ENCODE results near the gene CERK. TPM values are rescaled to one million over a fixed set of nuclear protein-coding genes. Genes with fewer than 3 reads are reported as not detected.
A peak's percentile ranks its signal among the peaks of the same experiment; 100 is the strongest.

Gene CERK
- total and polyA plus RNA-seq, 2 of the 13 experiments (the other 11 are each of a cell fraction or from before 2014, with no cell fraction given), result 40.3 to 41.9 TPM

DNA sequence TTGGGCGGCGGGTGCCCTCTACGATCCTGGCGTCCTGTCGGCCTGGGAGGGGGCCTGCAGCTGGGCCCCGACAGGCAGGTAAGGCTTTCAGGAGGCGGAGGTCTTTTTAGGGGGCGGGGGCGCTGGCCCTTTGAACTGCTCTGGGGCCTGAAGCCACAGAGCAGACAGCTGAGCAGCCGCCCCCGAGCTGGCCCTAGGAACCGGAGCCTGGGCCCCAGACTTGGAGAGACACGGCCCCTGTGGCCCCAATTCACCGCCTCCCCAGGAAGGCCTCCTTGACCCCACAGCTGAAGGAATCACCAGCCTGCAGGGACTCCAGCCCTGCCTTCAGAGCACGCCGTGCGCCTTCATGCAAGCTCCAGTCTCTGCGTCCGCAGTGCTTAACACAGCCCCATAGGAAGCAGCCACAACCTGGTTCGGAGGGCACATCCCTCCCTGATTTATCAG lies 618 bp upstream of the CERK start (continued):
- TF ChIP-seq ZMYM3 (CRISPR knock-in tag; IDR thresholded peaks at IDR 0.05) (no peak), ZFP82 (CRISPR knock-in tag; IDR thresholded peaks at IDR 0.05; ENCODE audit: borderline replicate concordance) (peak; percentile 93), SNAPC2 (CRISPR knock-in tag; IDR thresholded peaks at IDR 0.05) (no peak), ESRRA (CRISPR knock-in tag; IDR thresholded peaks at IDR 0.05; ENCODE audit: low read depth) (no peak; the same call in none of the 2 replicates), DNMT3B (CRISPR knock-in tag; conservative IDR thresholded peaks at IDR 0.05) (no peak), MED8 (CRISPR knock-in tag; IDR thresholded peaks at IDR 0.05; ENCODE audit: insufficient replicate concordance) (no peak), PPARG (CRISPR knock-in tag; conservative IDR thresholded peaks at IDR 0.05) (no peak), HDAC1 (CRISPR knock-in tag; IDR thresholded peaks at IDR 0.05) (peak; percentile 51; the same call in 1 of the 2 replicates), SSRP1 (CRISPR knock-in tag; IDR thresholded peaks at IDR 0.05) (no peak), POLR2AphosphoS2 (IDR thresholded peaks at IDR 0.05; ENCODE audit: low read depth, low read length) (no peak), ZFP36 (IDR thresholded peaks at IDR 0.05; ENCODE audit: borderline replicate concordance, low read depth, low read length, partially characterized antibody) (no peak), RAD51 (IDR thresholded peaks at IDR 0.05; ENCODE audit: borderline replicate concordance) (no peak), DNMT1 (CRISPR knock-in tag; IDR thresholded peaks at IDR 0.05) (no peak), ZNF160 (CRISPR knock-in tag; IDR thresholded peaks at IDR 0.05) (no peak), MAFG (CRISPR knock-in tag; IDR thresholded peaks at IDR 0.05) (no peak), AGO1 (IDR thresholded peaks at IDR 0.05; ENCODE audit: low read depth, low read length, poor library complexity, severe bottlenecking) (no peak), TMF1 (CRISPR knock-in tag; IDR thresholded peaks at IDR 0.05; ENCODE audit: low read depth) (peak; percentile 11), SETDB1 (CRISPR knock-in tag; IDR thresholded peaks at IDR 0.05; ENCODE audit: borderline replicate concordance) (no peak), KAT7 (CRISPR knock-in tag; IDR thresholded peaks at IDR 0.05; ENCODE audit: borderline replicate concordance) (peak; percentile 31; the same call in 1 of the 2 replicates)
- TF ChIP-seq, protein P1, sequence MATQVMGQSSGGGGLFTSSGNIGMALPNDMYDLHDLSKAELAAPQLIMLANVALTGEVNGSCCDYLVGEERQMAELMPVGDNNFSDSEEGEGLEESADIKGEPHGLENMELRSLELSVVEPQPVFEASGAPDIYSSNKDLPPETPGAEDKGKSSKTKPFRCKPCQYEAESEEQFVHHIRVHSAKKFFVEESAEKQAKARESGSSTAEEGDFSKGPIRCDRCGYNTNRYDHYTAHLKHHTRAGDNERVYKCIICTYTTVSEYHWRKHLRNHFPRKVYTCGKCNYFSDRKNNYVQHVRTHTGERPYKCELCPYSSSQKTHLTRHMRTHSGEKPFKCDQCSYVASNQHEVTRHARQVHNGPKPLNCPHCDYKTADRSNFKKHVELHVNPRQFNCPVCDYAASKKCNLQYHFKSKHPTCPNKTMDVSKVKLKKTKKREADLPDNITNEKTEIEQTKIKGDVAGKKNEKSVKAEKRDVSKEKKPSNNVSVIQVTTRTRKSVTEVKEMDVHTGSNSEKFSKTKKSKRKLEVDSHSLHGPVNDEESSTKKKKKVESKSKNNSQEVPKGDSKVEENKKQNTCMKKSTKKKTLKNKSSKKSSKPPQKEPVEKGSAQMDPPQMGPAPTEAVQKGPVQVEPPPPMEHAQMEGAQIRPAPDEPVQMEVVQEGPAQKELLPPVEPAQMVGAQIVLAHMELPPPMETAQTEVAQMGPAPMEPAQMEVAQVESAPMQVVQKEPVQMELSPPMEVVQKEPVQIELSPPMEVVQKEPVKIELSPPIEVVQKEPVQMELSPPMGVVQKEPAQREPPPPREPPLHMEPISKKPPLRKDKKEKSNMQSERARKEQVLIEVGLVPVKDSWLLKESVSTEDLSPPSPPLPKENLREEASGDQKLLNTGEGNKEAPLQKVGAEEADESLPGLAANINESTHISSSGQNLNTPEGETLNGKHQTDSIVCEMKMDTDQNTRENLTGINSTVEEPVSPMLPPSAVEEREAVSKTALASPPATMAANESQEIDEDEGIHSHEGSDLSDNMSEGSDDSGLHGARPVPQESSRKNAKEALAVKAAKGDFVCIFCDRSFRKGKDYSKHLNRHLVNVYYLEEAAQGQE (IDR thresholded peaks at IDR 0.05; ENCODE audit: borderline replicate concordance in 1 of 2, low read depth in 1 of 2, low read length in 2 of 2), result no peak
- TF ChIP-seq, protein P2, sequence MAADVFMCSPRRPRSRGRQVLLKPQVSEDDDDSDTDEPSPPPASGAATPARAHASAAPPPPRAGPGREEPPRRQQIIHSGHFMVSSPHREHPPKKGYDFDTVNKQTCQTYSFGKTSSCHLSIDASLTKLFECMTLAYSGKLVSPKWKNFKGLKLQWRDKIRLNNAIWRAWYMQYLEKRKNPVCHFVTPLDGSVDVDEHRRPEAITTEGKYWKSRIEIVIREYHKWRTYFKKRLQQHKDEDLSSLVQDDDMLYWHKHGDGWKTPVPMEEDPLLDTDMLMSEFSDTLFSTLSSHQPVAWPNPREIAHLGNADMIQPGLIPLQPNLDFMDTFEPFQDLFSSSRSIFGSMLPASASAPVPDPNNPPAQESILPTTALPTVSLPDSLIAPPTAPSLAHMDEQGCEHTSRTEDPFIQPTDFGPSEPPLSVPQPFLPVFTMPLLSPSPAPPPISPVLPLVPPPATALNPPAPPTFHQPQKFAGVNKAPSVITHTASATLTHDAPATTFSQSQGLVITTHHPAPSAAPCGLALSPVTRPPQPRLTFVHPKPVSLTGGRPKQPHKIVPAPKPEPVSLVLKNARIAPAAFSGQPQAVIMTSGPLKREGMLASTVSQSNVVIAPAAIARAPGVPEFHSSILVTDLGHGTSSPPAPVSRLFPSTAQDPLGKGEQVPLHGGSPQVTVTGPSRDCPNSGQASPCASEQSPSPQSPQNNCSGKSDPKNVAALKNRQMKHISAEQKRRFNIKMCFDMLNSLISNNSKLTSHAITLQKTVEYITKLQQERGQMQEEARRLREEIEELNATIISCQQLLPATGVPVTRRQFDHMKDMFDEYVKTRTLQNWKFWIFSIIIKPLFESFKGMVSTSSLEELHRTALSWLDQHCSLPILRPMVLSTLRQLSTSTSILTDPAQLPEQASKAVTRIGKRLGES (CRISPR knock-in tag; IDR thresholded peaks at IDR 0.05; ENCODE audit: borderline replicate concordance), result no peak
- TF ChIP-seq, protein P3, sequence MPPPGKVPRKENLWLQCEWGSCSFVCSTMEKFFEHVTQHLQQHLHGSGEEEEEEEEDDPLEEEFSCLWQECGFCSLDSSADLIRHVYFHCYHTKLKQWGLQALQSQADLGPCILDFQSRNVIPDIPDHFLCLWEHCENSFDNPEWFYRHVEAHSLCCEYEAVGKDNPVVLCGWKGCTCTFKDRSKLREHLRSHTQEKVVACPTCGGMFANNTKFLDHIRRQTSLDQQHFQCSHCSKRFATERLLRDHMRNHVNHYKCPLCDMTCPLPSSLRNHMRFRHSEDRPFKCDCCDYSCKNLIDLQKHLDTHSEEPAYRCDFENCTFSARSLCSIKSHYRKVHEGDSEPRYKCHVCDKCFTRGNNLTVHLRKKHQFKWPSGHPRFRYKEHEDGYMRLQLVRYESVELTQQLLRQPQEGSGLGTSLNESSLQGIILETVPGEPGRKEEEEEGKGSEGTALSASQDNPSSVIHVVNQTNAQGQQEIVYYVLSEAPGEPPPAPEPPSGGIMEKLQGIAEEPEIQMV (CRISPR knock-in tag; IDR thresholded peaks at IDR 0.05; ENCODE audit: low read depth), result peak; percentile 9; the same call in 1 of the 2 replicates
- TF ChIP-seq, protein P4, sequence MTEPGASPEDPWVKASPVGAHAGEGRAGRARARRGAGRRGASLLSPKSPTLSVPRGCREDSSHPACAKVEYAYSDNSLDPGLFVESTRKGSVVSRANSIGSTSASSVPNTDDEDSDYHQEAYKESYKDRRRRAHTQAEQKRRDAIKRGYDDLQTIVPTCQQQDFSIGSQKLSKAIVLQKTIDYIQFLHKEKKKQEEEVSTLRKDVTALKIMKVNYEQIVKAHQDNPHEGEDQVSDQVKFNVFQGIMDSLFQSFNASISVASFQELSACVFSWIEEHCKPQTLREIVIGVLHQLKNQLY (CRISPR knock-in tag; IDR thresholded peaks at IDR 0.05), result no peak; the same call in 1 of the 2 replicates

All from HepG2 (cell line).